B cell (primary cell): ENCODE results near the gene MAGI2.

Experiments used
- EZH2 ChIP-seq: IDR thresholded peaks from 2 replicates; pipeline ENCODE4 v1.6.1; 2012; ENCODE audit warnings: borderline replicate concordance, low read depth, mild to moderate bottlenecking, moderate library complexity, low read length; ENCODE audit not compliant: insufficient read depth, poor library complexity, severe bottlenecking
- TF ChIP-seq, protein P1 (sequence below): fragments of 200-600 bp; IDR thresholded peaks from one replicate; pipeline ENCODE4 v1.8.0; 2022; ENCODE audit warnings: antibody characterized with exemption, mild to moderate bottlenecking

GRCh38 chr7:78924581-78924980, 528.9 kb downstream of the MAGI2 start:
- TF ChIP-seq, protein P1, sequence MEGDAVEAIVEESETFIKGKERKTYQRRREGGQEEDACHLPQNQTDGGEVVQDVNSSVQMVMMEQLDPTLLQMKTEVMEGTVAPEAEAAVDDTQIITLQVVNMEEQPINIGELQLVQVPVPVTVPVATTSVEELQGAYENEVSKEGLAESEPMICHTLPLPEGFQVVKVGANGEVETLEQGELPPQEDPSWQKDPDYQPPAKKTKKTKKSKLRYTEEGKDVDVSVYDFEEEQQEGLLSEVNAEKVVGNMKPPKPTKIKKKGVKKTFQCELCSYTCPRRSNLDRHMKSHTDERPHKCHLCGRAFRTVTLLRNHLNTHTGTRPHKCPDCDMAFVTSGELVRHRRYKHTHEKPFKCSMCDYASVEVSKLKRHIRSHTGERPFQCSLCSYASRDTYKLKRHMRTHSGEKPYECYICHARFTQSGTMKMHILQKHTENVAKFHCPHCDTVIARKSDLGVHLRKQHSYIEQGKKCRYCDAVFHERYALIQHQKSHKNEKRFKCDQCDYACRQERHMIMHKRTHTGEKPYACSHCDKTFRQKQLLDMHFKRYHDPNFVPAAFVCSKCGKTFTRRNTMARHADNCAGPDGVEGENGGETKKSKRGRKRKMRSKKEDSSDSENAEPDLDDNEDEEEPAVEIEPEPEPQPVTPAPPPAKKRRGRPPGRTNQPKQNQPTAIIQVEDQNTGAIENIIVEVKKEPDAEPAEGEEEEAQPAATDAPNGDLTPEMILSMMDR = no peak
- TF ChIP-seq EZH2 = no peak
